SH-SY5Y (cell line): Measurements from ENCODE around the gene GLIPR1L2.

Experiments used
- GATA2 ChIP-seq: IDR thresholded peaks from 2 replicates; pipeline ENCODE4 v1.6.1; 2011; ENCODE audit warnings: mild to moderate bottlenecking, low read depth, low read length
- GATA3 ChIP-seq: IDR thresholded peaks from 2 replicates; pipeline ENCODE4 v1.6.1; 2011; ENCODE audit warnings: low read depth, mild to moderate bottlenecking, low read length, moderate library complexity

Gene GLIPR1L2

GRCh38 chr12:75404231-75404630 is 13.3 kb downstream of the GLIPR1L2 start:
- TF ChIP-seq GATA3 (no peak), GATA2 (no peak)

- no peak for TF ChIP-seq GATA2
- TF ChIP-seq GATA3: no peak
Measured at GRCh38 chr12:75407683-75408082, 16.8 kb downstream of the GLIPR1L2 start.

GRCh38 chr12:75409830-75410229 is 18.9 kb downstream of the GLIPR1L2 start:
- no peak for TF ChIP-seq GATA2
- TF ChIP-seq GATA3: no peak

GRCh38 chr12:75414671-75415070 is 23.8 kb downstream of the GLIPR1L2 start:
- no peak for TF ChIP-seq GATA3
- no peak for TF ChIP-seq GATA2

GRCh38 chr12:75419841-75420240 is 29.0 kb downstream of the GLIPR1L2 start:
- no peak for TF ChIP-seq GATA2

- TF ChIP-seq GATA3 (no peak), GATA2 (no peak)
Measured at GRCh38 chr12:75427491-75427890, 36.6 kb downstream of the GLIPR1L2 start.

- no peak for TF ChIP-seq GATA3
- no peak for TF ChIP-seq GATA2
Measured at GRCh38 chr12:75428767-75429166, 37.9 kb downstream of the GLIPR1L2 start.

GRCh38 chr12:75432924-75433323 is 42.0 kb downstream of the GLIPR1L2 start:
- TF ChIP-seq GATA3: no peak
- TF ChIP-seq GATA2: no peak

- TF ChIP-seq GATA3: no peak
- no peak for TF ChIP-seq GATA2
Measured at GRCh38 chr12:75437564-75437963, 46.7 kb downstream of the GLIPR1L2 start.

GRCh38 chr12:75438059-75438754 is 47.3 kb downstream of the GLIPR1L2 start:
- no peak for TF ChIP-seq GATA2
- no peak for TF ChIP-seq GATA3

- TF ChIP-seq GATA2: no peak
- TF ChIP-seq GATA3: no peak
Measured at GRCh38 chr12:75439048-75439447, 48.2 kb downstream of the GLIPR1L2 start.

GRCh38 chr12:75439930-75440329 is 49.0 kb downstream of the GLIPR1L2 start:
- no peak for TF ChIP-seq GATA3

GRCh38 chr12:75443709-75444108 is 52.8 kb downstream of the GLIPR1L2 start:
- no peak for TF ChIP-seq GATA3
- no peak for TF ChIP-seq GATA2

- TF ChIP-seq GATA2 (no peak), GATA3 (no peak)
Measured at GRCh38 chr12:75444429-75445136, 53.7 kb downstream of the GLIPR1L2 start.

- TF ChIP-seq GATA3: no peak
- no peak for TF ChIP-seq GATA2
Measured at GRCh38 chr12:75446857-75447256, 56.0 kb downstream of the GLIPR1L2 start.
